ENCODE data around the gene PEPD.

PEPD gene

DNA sequence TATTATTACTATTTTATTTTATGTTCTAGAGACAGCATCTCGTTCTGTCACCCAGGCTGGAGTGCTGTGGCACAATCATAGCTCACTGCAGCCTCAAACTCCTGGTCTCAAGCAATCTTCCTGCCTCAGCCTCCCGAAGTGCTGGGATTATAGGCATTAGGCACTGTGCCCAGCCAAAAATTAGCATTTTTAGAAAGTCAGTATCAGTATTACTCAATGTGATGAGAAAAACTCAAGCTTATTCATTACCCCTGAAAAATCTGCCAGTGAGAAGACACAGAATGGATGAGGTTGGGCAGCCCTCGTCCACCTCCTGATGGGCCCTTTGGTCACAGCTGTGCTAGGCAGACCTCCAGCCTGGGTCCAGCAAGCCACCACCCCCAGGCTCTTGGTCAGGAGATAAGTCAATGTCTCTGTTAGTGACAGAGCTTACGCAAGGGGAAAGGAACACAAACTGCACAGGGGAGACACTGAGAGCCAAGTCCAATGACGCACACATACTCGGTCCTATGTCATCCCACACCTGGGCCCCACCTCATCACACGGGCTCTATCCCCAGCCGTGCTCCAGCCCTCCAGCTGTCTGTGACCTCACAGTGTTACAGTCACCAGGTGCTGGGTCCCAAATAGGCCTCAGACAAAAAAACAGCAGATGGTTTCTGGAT is 19.8 kb downstream of the PEPD start:
- TF ChIP-seq, protein P1, sequence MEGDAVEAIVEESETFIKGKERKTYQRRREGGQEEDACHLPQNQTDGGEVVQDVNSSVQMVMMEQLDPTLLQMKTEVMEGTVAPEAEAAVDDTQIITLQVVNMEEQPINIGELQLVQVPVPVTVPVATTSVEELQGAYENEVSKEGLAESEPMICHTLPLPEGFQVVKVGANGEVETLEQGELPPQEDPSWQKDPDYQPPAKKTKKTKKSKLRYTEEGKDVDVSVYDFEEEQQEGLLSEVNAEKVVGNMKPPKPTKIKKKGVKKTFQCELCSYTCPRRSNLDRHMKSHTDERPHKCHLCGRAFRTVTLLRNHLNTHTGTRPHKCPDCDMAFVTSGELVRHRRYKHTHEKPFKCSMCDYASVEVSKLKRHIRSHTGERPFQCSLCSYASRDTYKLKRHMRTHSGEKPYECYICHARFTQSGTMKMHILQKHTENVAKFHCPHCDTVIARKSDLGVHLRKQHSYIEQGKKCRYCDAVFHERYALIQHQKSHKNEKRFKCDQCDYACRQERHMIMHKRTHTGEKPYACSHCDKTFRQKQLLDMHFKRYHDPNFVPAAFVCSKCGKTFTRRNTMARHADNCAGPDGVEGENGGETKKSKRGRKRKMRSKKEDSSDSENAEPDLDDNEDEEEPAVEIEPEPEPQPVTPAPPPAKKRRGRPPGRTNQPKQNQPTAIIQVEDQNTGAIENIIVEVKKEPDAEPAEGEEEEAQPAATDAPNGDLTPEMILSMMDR (conservative IDR thresholded peaks at IDR 0.05; ENCODE audit: low read depth, low read length), result no peak
- no peak overlapping the region for H2AFZ ChIP-seq (ENCODE audit: low read depth)
- no peaks in the 10 kb centered on the region for H3K4me1 ChIP-seq (ENCODE audit: low read depth, poor library complexity, severe bottlenecking)
- H3K9ac ChIP-seq, result no peak overlapping the region
- no peaks in the 10 kb centered on the region for H4K20me1 ChIP-seq (ENCODE audit: insufficient read depth)
- H3K27me3 ChIP-seq (ENCODE audit: insufficient read depth, low read depth), result no peaks in the 10 kb centered on the region
- H3K4me2 ChIP-seq, result no peak overlapping the region
- H3K79me2 ChIP-seq (ENCODE audit: insufficient read depth, low read depth), result no peaks in the 10 kb centered on the region
- H3K4me3 ChIP-seq (IDR thresholded peaks at IDR 0.05; ENCODE audit: insufficient read depth, low read depth, low read length), result no peak overlapping the region
- H3K27ac ChIP-seq, result no peak overlapping the region
- no peaks in the 10 kb centered on the region for H3K36me3 ChIP-seq (ENCODE audit: insufficient read depth)

DNA sequence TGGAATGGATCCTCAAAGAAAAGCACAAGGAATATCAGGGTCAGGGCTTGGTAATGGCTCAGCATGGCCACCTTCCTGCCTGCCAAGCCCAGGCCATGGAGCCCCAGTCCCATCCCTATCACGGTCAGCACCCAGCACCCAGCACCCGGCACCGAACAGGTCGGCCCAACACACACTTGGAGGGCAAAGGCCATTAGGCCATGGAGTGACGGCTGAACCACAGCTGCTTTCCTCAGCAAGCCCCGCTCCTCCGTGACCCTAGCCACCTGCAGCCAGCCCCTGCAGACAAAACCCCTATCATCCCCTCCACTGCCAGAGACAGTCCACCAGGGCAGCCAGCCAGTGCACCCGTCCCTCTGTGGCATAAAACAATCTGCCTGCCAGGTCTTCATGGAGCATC is 20.6 kb downstream of the PEPD start:
- Histone ChIP-seq H3K4me1 (ENCODE audit: low read depth, poor library complexity, severe bottlenecking) (no peaks in the 10 kb centered on the region), H3K27ac (no peak overlapping the region), H3K36me3 (ENCODE audit: insufficient read depth) (no peaks in the 10 kb centered on the region), H4K20me1 (ENCODE audit: insufficient read depth) (no peaks in the 10 kb centered on the region), H2AFZ (ENCODE audit: low read depth) (no peak overlapping the region), H3K9ac (no peak overlapping the region), H3K4me3 (IDR thresholded peaks at IDR 0.05; ENCODE audit: insufficient read depth, low read depth, low read length) (no peak overlapping the region), H3K4me2 (no peak overlapping the region), H3K79me2 (ENCODE audit: insufficient read depth, low read depth) (no peaks in the 10 kb centered on the region), H3K27me3 (ENCODE audit: insufficient read depth, low read depth) (no peaks in the 10 kb centered on the region)
- TF ChIP-seq, protein P1 (conservative IDR thresholded peaks at IDR 0.05; ENCODE audit: low read depth, low read length), result no peak

DNA sequence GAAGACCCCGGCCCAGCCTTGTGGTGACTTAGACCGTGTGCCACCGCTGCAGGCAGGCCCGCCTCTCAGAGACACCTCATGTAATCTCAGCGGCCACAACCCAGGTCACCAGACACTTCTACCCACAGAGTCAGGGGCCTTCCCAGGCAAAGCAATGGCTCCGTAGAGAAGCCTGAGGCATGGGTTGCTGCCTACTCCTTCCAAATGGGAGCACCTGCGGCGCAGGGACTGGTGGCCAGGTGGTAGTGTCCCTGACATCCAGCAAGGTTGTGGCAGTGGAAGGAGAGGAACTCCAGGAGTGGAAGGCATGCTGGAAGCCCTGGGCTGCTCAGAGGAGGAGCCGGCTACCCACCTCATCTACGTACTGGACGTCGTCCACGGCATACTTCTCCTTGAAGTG is 21.0 kb downstream of the PEPD start:
- H2AFZ ChIP-seq (ENCODE audit: low read depth), result no peak overlapping the region
- H3K4me1 ChIP-seq (ENCODE audit: low read depth, poor library complexity, severe bottlenecking), result no peaks in the 10 kb centered on the region
- TF ChIP-seq, protein P1 (conservative IDR thresholded peaks at IDR 0.05; ENCODE audit: low read depth, low read length), result no peak
- no peak overlapping the region for H3K4me3 ChIP-seq (IDR thresholded peaks at IDR 0.05; ENCODE audit: insufficient read depth, low read depth, low read length)
- H3K36me3 ChIP-seq (ENCODE audit: insufficient read depth), result no peaks in the 10 kb centered on the region
- H3K79me2 ChIP-seq (ENCODE audit: insufficient read depth, low read depth), result no peaks in the 10 kb centered on the region
- H4K20me1 ChIP-seq (ENCODE audit: insufficient read depth), result no peaks in the 10 kb centered on the region
- no peak overlapping the region for H3K4me2 ChIP-seq
- H3K27ac ChIP-seq, result no peak overlapping the region
- H3K27me3 ChIP-seq (ENCODE audit: insufficient read depth, low read depth), result no peaks in the 10 kb centered on the region
- H3K9ac ChIP-seq, result no peak overlapping the region

DNA sequence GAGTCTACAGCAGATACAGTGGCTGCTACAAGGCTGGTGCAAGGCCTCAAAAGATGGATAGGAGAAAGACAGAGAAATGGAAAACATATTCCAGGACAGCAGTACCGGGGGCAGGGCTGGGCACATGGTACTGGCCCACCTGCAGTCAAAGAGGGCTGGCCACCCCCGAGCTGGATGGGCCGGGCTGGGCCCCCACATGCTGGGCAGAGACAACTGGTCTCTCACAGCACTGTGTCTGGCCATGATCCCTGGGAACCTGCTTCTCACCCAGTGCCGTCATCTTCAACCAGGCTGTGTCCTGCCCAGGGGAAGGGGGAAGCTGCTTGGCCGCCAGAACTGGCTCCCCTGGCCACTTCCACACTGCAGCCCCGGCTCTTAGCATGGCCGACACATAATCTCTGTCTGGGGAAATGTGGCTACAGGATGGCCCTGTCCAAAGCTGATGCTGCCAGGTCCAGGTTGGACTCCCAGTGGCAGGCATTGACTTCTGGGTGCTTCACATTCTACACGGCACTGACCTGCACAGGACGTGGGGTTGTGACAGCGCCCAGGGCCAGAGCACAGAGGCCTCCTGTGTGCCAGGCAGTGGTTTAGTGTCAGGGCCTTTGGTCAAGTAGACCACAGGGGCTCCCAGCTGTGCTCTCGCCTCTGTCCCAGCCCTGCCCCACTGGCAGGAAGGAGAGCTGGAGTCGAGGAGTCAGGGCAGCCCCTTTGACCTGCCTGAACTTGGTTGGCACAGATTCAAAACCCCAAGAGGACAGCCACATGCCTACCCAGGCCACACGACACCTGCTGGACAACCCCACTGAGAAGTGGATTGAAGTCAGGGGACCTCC is 21.7 kb downstream of the PEPD start:
- Histone ChIP-seq H3K27ac (no peak overlapping the region), H3K4me1 (ENCODE audit: low read depth, poor library complexity, severe bottlenecking) (no peaks in the 10 kb centered on the region), H2AFZ (ENCODE audit: low read depth) (no peak overlapping the region), H3K27me3 (ENCODE audit: insufficient read depth, low read depth) (no peaks in the 10 kb centered on the region), H3K4me3 (IDR thresholded peaks at IDR 0.05; ENCODE audit: insufficient read depth, low read depth, low read length) (no peak overlapping the region), H3K36me3 (ENCODE audit: insufficient read depth) (no peaks in the 10 kb centered on the region), H4K20me1 (ENCODE audit: insufficient read depth) (no peaks in the 10 kb centered on the region), H3K4me2 (no peak overlapping the region), H3K9ac (no peak overlapping the region), H3K79me2 (ENCODE audit: insufficient read depth, low read depth) (no peaks in the 10 kb centered on the region)
- TF ChIP-seq, protein P1 (conservative IDR thresholded peaks at IDR 0.05; ENCODE audit: low read depth, low read length), result no peak
